Measurements from ENCODE around the gene LUC7L.

- TF ChIP-seq ZBTB33 (IDR thresholded peaks at IDR 0.05; ENCODE audit: borderline replicate concordance, low read depth): no peak
- TF ChIP-seq, protein P1, sequence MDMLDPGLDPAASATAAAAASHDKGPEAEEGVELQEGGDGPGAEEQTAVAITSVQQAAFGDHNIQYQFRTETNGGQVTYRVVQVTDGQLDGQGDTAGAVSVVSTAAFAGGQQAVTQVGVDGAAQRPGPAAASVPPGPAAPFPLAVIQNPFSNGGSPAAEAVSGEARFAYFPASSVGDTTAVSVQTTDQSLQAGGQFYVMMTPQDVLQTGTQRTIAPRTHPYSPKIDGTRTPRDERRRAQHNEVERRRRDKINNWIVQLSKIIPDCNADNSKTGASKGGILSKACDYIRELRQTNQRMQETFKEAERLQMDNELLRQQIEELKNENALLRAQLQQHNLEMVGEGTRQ (IDR thresholded peaks at IDR 0.05; ENCODE audit: borderline replicate concordance, low read depth, low read length): no peak
Observed at GRCh38 chr16:276426-277077, 47.3 kb upstream of the LUC7L start.
